Hepatocyte (in vitro differentiated cells): ENCODE data around the gene HTT.

ENCODE experiments used
- EZH2 ChIP-seq: fragments of 200-600 bp; sonication (generic); IDR thresholded peaks from 2 replicates; pipeline ENCODE4 v1.6.1; 2016; ENCODE audit warnings: antibody characterized with exemption, mild to moderate bottlenecking, borderline replicate concordance
- EZH2phosphoT487 ChIP-seq: fragments of 200-600 bp; sonication (generic); IDR thresholded peaks from one replicate; pipeline ENCODE4 v1.6.1; 2018; ENCODE audit warnings: antibody characterized with exemption, mild to moderate bottlenecking, low read depth, moderate library complexity; ENCODE audit not compliant: unreplicated experiment, severe bottlenecking
- TF ChIP-seq, protein P1 (sequence below): fragments of 200-600 bp; sonication (generic); IDR thresholded peaks from 2 replicates; pipeline ENCODE4 v1.5.1; 2016; ENCODE audit warnings: antibody characterized with exemption, mild to moderate bottlenecking; ENCODE audit not compliant: poor library complexity

DNA sequence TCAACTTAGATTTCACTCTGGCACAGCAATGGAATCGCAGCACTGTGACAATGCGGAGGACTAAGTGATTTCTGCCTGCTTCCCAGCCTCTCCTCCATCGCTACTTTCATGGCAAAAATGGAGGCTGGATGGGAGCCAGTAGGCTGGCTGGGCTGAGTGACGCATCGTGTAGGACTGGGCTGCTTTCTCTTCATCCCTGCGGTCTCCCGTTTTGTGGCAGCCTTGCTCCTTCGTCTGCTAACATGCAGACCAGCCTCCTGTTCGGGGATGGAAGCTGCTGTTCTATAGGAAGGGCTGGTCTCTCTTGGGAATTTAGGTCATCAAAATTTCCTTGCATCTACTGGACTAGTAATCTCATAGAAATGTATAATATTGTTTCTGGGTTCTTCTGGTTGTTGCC is 202.5 kb downstream of the HTT start:
- TF ChIP-seq, protein P1, sequence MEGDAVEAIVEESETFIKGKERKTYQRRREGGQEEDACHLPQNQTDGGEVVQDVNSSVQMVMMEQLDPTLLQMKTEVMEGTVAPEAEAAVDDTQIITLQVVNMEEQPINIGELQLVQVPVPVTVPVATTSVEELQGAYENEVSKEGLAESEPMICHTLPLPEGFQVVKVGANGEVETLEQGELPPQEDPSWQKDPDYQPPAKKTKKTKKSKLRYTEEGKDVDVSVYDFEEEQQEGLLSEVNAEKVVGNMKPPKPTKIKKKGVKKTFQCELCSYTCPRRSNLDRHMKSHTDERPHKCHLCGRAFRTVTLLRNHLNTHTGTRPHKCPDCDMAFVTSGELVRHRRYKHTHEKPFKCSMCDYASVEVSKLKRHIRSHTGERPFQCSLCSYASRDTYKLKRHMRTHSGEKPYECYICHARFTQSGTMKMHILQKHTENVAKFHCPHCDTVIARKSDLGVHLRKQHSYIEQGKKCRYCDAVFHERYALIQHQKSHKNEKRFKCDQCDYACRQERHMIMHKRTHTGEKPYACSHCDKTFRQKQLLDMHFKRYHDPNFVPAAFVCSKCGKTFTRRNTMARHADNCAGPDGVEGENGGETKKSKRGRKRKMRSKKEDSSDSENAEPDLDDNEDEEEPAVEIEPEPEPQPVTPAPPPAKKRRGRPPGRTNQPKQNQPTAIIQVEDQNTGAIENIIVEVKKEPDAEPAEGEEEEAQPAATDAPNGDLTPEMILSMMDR = no peak
- TF ChIP-seq EZH2 (no peak), EZH2phosphoT487 (no peak)
